Spleen (tissue), 7 donors: Measurements from ENCODE around the gene BCL6B.

Experiments used
- CTCF ChIP-seq, 11 experiments: fragments of 200-600 bp in 7 of 11; fragments of 450-650 bp in 4 of 11; sonication (generic) in 4 of 11; IDR thresholded peaks in 8 of 11; conservative IDR thresholded peaks in 3 of 11; 1 replicate in 7 of 11; 2 replicates in 4 of 11; pipeline versions ENCODE4 v1.4.0 to v1.8.0; 2016 to 2021; ENCODE audit warnings: antibody characterized with exemption in 11 of 11, inconsistent platforms in 4 of 11, mild to moderate bottlenecking in 1 of 11
- POLR2AphosphoS5 ChIP-seq, 3 donors: sonication (generic); formaldehyde crosslinking; IDR thresholded peaks; one replicate each; pipeline ENCODE4 v1.5.1; 2017; ENCODE audit warnings: antibody characterized with exemption in 3 of 3
- donor health status: DM: no; HTN: no; CAD: no; lungs with moderate emphysema.
- donor health status: DM: no; HTN: no; CAD: no.
- donor health status: DM: no; HTN: no; CAD: no.

GRCh38 chr17:7022781-7023571, at the start of gene BCL6B:
- TF ChIP-seq CTCF (IDR thresholded peaks at IDR 0.05 in 8 of 11, conservative IDR thresholded peaks at IDR 0.05 in 3 of 11) (no peak), POLR2AphosphoS5 (IDR thresholded peaks at IDR 0.05) (peak in 1 of 3 donors; percentile 8)
